Hypothalamus (tissue), 51 donors: ENCODE results near the gene AMY1B.
"Not testable (repeated sequence)": the region's sequence is repeated elsewhere in the genome, so short reads cannot be mapped to it uniquely, and the experiment has no call there.

Source experiments
- DNase-seq, 51 donors: peaks; one replicate each; lab custom pipeline; 2025; lab: John Stamatoyannopoulos, UW

The AMY1B gene

GRCh38 chr1:103696110-103696509, at the start of gene AMY1B:
Gene AMY1B (minus strand): TSS chr1:103696210. CDS start chr1:103695639, 571 bp downstream.
- not testable (repeated sequence) for DNase-seq

- not testable (repeated sequence) for DNase-seq
These were observed 49.0 kb upstream of the AMY1B start for GRCh38 chr1:103745040-103745439.

- DNase-seq = not testable (repeated sequence)
These were observed 48.4 kb upstream of the AMY1B start for GRCh38 chr1:103744449-103744848.

- DNase-seq = not testable (repeated sequence)
These were observed 42.0 kb upstream of the AMY1B start for GRCh38 chr1:103738031-103738430.

- not testable (repeated sequence) for DNase-seq
These were observed 39.3 kb upstream of the AMY1B start for GRCh38 chr1:103735334-103735733.

GRCh38 chr1:103721473-103721872, 25.5 kb upstream of the AMY1B start:
- not testable (repeated sequence) for DNase-seq

- DNase-seq = not testable (repeated sequence)
These were observed 21.4 kb upstream of the AMY1B start for GRCh38 chr1:103717404-103717803.

- DNase-seq = not testable (repeated sequence)
These were observed 14.4 kb upstream of the AMY1B start for GRCh38 chr1:103710381-103710780.

GRCh38 chr1:103707670-103708069, 11.7 kb upstream of the AMY1B start:
- DNase-seq = not testable (repeated sequence)

GRCh38 chr1:103701256-103701655, 5.2 kb upstream of the AMY1B start:
- DNase-seq = not testable (repeated sequence)

GRCh38 chr1:103700669-103701068, 4.7 kb upstream of the AMY1B start:
- DNase-seq = not testable (repeated sequence)

GRCh38 chr1:103697430-103697829, 1.4 kb upstream of the AMY1B start:
- DNase-seq = not testable (repeated sequence)

GRCh38 chr1:103676335-103676734, 19.7 kb downstream of the AMY1B start:
- DNase-seq = not testable (repeated sequence)

- not testable (repeated sequence) for DNase-seq
These were observed 40.5 kb downstream of the AMY1B start, which contains the start of gene AMY1A for GRCh38 chr1:103655460-103655859. Gene AMY1A (plus strand): TSS chr1:103655760. CDS start chr1:103656331, 571 bp downstream.

- DNase-seq = not testable (repeated sequence)
These were observed 41.9 kb downstream of the AMY1B start for GRCh38 chr1:103654133-103654532.

GRCh38 chr1:103650889-103651288, 45.1 kb downstream of the AMY1B start:
- DNase-seq = not testable (repeated sequence)

GRCh38 chr1:103650305-103650704, 45.7 kb downstream of the AMY1B start:
- DNase-seq = not testable (repeated sequence)

GRCh38 chr1:103643908-103644307, 52.1 kb downstream of the AMY1B start:
- not testable (repeated sequence) for DNase-seq

GRCh38 chr1:103641194-103641593, 54.8 kb downstream of the AMY1B start:
- not testable (repeated sequence) for DNase-seq
